Heart right ventricle (tissue), 16 donors: ENCODE measurements around the gene TMEM170B. TPM values are rescaled to one million over a fixed set of nuclear protein-coding genes. Genes with fewer than 3 reads are reported as not detected.

Source experiments
- ATAC-seq, 8 donors: fragments of 200-7000 bp; cut with Tn5 transposase; one replicate each; pipeline ENCODE4 v1.9.1; 2020; ENCODE audit warnings: mild to moderate bottlenecking in 8 of 8, moderate library complexity in 8 of 8, moderate number of reproducible peaks in 1 of 8
- DNase-seq, 2 donors: peaks; one replicate each; pipeline ENCODE4 v3.0.0-alpha.2; 2020
- H3K27ac ChIP-seq, 10 donors: fragments of 200-600 bp; sonication (generic) in 2 of 10; one replicate each; pipeline versions ENCODE4 v1.5.0 to v1.8.0; 2020 to 2022; ENCODE audit warnings: mild to moderate bottlenecking in 3 of 10
- H3K27me3 ChIP-seq, 7 donors: fragments of 200-600 bp; one replicate each; pipeline ENCODE4 v1.8.0; 2021 to 2022; ENCODE audit warnings: mild to moderate bottlenecking in 2 of 7
- H3K36me3 ChIP-seq, 9 donors: fragments of 200-600 bp; sonication (generic) in 1 of 9; one replicate each; pipeline versions ENCODE4 v1.5.0 to v1.8.0; 2020 to 2022; ENCODE audit warnings: mild to moderate bottlenecking in 2 of 9
- H3K4me1 ChIP-seq, 9 donors: fragments of 200-600 bp; sonication (generic) in 1 of 9; one replicate each; pipeline versions ENCODE4 v1.5.0 to v1.8.0; 2020 to 2022; ENCODE audit warnings: mild to moderate bottlenecking in 4 of 9
- H3K4me3 ChIP-seq, 10 donors: fragments of 200-600 bp; sonication (generic) in 2 of 10; one replicate each; pipeline versions ENCODE4 v1.5.0 to v1.8.0; 2020 to 2022; ENCODE audit warnings: mild to moderate bottlenecking in 7 of 10, moderate library complexity in 2 of 10
- H3K9me3 ChIP-seq, 11 donors: fragments of 200-600 bp in 10 of 11; sonication (generic) in 2 of 11; one replicate each; pipeline versions ENCODE4 v1.5.0 to v1.8.0; 2013 to 2022; ENCODE audit warnings: mild to moderate bottlenecking in 2 of 11, control low read depth in 1 of 11, moderate library complexity in 1 of 11
- CTCF ChIP-seq, 9 donors: fragments of 200-600 bp; sonication (generic) in 2 of 9; IDR thresholded peaks; one replicate each; pipeline versions ENCODE4 v1.5.0 to v1.8.0; 2021 to 2022; ENCODE audit warnings: antibody characterized with exemption in 9 of 9, mild to moderate bottlenecking in 5 of 9, moderate library complexity in 1 of 9
- WGBS, 2 donors: extraction: QIAGEN DNeasy Blood & Tissue Kit; methylation state at CpG; one replicate each; pipeline ENCODE4 v1.1.7; 2013; ENCODE audit warnings: inconsistent platforms in 1 of 2; 5-methylcytosine and 5-hydroxymethylcytosine counted together
- intact Hi-C, 10 donors: fragments of 100-400 bp; cut with DNase I; formaldehyde crosslinking; loops; one replicate each; pipeline versions ENCODE4 v1.11.1 to v1.14.2; 2022
- polyA plus RNA-seq, 2 donors: library from polyadenylated mRNA; stranded (reverse); fragments of 200-250 nt; gene quantifications; one replicate each; pipeline ENCODE4 v1.2.3, GENCODE V29; 2013
- total RNA-seq, 10 donors: library from RNA; stranded (reverse); fragmentation: NEBNext Ultra II Directional in 3 of 10; extraction: Animal tissue kit (Norgen Biotek cat#: 25700) in 3 of 10; gene quantifications; one replicate each; pipeline versions ENCODE4 v1.2.1 to v1.2.4, GENCODE V29; 2021 to 2023
- donor health status: Arrhythmogenic right ventricular cardiomyopathy.
- donor health status: ischemic (EF 13 %, LVEDD 7.1; RV severe dilation, severe dysfunction).
- donor health status: healthy with polysubstance abuse.
- donor health status: DM: no; HTN: yes; CAD: no.
- donor health status: DM: no; HTN: no; CAD: no.
- donor health status: ischemic (EF 25% LVEDD 6.9; RV normal size, moderate dysfunction).
- donor health status: ischemic (EF 25% LVEDD 5.7; RV mildly dilated, moderate dysfunction).
- donor health status: healthy.
- donor health status: DM: yes; HTN: yes; CAD: no.
- donor health status: Ischemic cardiomyopathy.
- donor health status: ischemic (EF 35%, LVEDD 5.7; RV mildly dilated, moderate dysfunction).
- donor health status: nonischemic (EF 11% LVEDD 7.7; RV severe dilation, severe dysfunction).
- donor health status: DM: yes; HTN: yes; CAD: no.
- donor health status: PGD.
- donor health status: ischemic (EF 29% LVEDD 5.4; RV normal size, mild dysfunction).
- donor health status: nonischemic (EF 23%, LVEDD 6.1; RV moderate dilation, normal function).

Gene TMEM170B
- total and polyA plus RNA-seq, 12 donors = 1.3 to 5.3 (median 4.1) TPM

DNA sequence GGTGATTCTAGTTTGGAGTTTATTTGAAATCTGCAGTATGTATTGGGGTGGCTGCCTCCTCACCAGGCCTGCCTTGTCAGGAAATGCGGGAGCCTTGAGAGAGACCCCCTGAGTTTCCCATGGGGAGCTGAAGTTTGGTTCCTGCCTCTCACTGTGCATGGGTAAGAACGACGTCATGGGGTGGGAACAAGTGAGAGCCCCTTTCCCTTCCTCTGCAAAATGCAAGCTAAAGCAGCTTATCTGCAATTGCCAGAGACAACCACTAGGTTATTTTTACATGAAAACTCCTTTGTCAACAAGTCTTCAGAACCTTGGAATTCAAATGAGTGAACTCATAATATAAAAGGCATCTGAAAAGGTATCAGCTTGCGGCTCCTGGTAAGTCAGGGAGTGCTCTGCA, 58.4 kb downstream of the TMEM170B start:
- TF ChIP-seq CTCF (IDR thresholded peaks at IDR 0.05) = no peak
- no peaks in the 10 kb centered on the region for H3K9me3 ChIP-seq
- no peaks in the 10 kb centered on the region for H3K36me3 ChIP-seq
- peaks cover 0 to 11% (median 0%) of the 10 kb centered on the region in 9 donors for H3K4me1 ChIP-seq
- no peaks in the 10 kb centered on the region for H3K27me3 ChIP-seq
- H3K4me3 ChIP-seq = no peak overlapping the region
- 57 to 65% methylated on average over 4 of the region's 4 CpGs for WGBS, 2 donors
- intact Hi-C loops = loop anchor here in 1 of 10 donors (10.0 kb wide), 1 partner anchor 479 kb away; no protein-coding TSS in a partner anchor
- ATAC-seq = no peak
- no peak for DNase-seq
- no peak overlapping the region for H3K27ac ChIP-seq

DNA sequence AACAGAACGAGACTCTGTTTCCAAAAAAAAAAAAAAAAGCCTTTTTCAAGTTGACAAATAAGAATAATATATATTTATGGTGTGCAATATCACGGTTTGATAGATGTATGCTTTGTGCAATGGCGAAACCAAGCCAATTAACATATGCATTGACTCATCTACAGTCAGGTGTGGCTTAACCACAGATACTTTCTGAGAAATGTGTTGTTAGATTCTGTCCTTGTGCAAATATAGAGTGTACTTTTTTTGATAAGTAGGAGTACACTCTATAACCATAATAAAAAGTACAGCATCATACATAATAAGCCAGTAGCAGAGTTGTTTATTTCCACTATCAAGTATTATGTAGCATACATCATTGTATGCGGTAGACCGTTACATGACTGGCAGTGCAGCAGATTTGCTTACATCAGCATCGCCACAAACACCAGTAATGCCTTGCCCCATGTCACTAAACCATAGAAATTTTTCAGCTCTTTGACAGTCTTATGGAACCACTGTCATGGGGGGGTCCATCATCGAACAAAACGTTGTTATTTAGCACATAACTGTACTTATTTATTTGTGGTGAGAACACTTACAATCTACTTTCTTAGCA, 59.2 kb downstream of the TMEM170B start:
- no peaks in the 10 kb centered on the region for H3K36me3 ChIP-seq
- DNase-seq (no peak), ATAC-seq (no peak)
- H3K9me3 ChIP-seq = no peaks in the 10 kb centered on the region
- TF ChIP-seq CTCF (IDR thresholded peaks at IDR 0.05) = no peak
- H3K4me3 ChIP-seq = no peak overlapping the region
- WGBS, 2 donors = 87 to 96% methylated on average over 8 of the region's 8 CpGs
- no peak overlapping the region for H3K27ac ChIP-seq
- H3K27me3 ChIP-seq = no peaks in the 10 kb centered on the region
- intact Hi-C loops = loop anchor here in 1 of 10 donors (10.0 kb wide), 1 partner anchor 478 kb away; no protein-coding TSS in a partner anchor
- H3K4me1 ChIP-seq = peaks cover 0 to 11% (median 0%) of the 10 kb centered on the region in 9 donors

- peak overlapping the region in 1 of 10 donors; percentile 10 for H3K27ac ChIP-seq
- no peak for ATAC-seq
- DNase-seq = no peak
- H3K36me3 ChIP-seq = no peaks in the 10 kb centered on the region
- no peak for TF ChIP-seq CTCF (IDR thresholded peaks at IDR 0.05)
- intact Hi-C loops = loop anchor here in 1 of 10 donors (10.0 kb wide), 1 partner anchor 476 kb away; no protein-coding TSS in a partner anchor
- H3K4me1 ChIP-seq = peaks cover 0 to 6% (median 0%) of the 10 kb centered on the region in 9 donors
- 76 to 87% methylated on average over 8 of the region's 8 CpGs for WGBS, 2 donors
- no peaks in the 10 kb centered on the region for H3K9me3 ChIP-seq
- no peaks in the 10 kb centered on the region for H3K27me3 ChIP-seq
- no peak overlapping the region for H3K4me3 ChIP-seq
Measured at GRCh38 chr6:11598687-11599086, 61.1 kb downstream of the TMEM170B start.

GRCh38 chr6:11600251-11600650, 62.7 kb downstream of the TMEM170B start:
- intact Hi-C loops = no loop called here

More at GRCh38 chr6:11600251-11600650, 62.7 kb downstream of the TMEM170B start:
- no peak for ATAC-seq
- H3K4me3 ChIP-seq = no peak overlapping the region
- no peaks in the 10 kb centered on the region for H3K36me3 ChIP-seq
- no peaks in the 10 kb centered on the region for H3K9me3 ChIP-seq
- WGBS, 2 donors = 81 to 89% methylated on average over 7 of the region's 7 CpGs
- peak overlapping the region in 1 of 10 donors; percentile 31 for H3K27ac ChIP-seq
- no peak for DNase-seq
- H3K27me3 ChIP-seq = no peaks in the 10 kb centered on the region
- peaks cover 0 to 10% (median 3%) of the 10 kb centered on the region in 9 donors for H3K4me1 ChIP-seq
- no peak for TF ChIP-seq CTCF (IDR thresholded peaks at IDR 0.05)
